ENCODE measurements around the gene SSPN. TPM values are rescaled to one million over a fixed set of nuclear protein-coding genes. Genes with fewer than 3 reads are reported as not detected.
A peak's percentile ranks its signal among the peaks of the same experiment; 100 is the strongest.

Gene SSPN
- total and polyA plus RNA-seq, 9 of the 15 experiments (the other 6 are each of a cell fraction or from before 2014, with no cell fraction given) = 0.40 TPM; not detected in 8

GRCh38 chr12:26298785-26299621 is 103.6 kb downstream of the SSPN start (continued):
- TF ChIP-seq PRDM10 (IDR thresholded peaks at IDR 0.05; ENCODE audit: partially characterized antibody) (peak; percentile 85), ARID1B (IDR thresholded peaks at IDR 0.05) (peak; percentile 46; the same call in 1 of the 2 replicates), ZFX (CRISPR knock-in tag; IDR thresholded peaks at IDR 0.05) (peak; percentile 42), ZNF395 (CRISPR knock-in tag; IDR thresholded peaks at IDR 0.05) (peak; percentile 42; the same call in 1 of the 2 replicates), C11orf30 (IDR thresholded peaks at IDR 0.05; ENCODE audit: low read depth) (peak; percentile 37; the same call in 1 of the 2 replicates), JUN (IDR thresholded peaks at IDR 0.05; ENCODE audit: borderline replicate concordance, low read depth, low read length) (peak; percentile 70), JUN (CRISPR knock-in tag; IDR thresholded peaks at IDR 0.05; ENCODE audit: borderline replicate concordance) (no peak), BRF1 (IDR thresholded peaks at IDR 0.05; ENCODE audit: borderline replicate concordance, extremely low read depth, insufficient read length) (no peak), LCOR (CRISPR knock-in tag; IDR thresholded peaks at IDR 0.05) (0 out of 2 replicates have a peak, but pooled peaks have one; percentile 35), ATF7 (IDR thresholded peaks at IDR 0.05) (peak; percentile 74; the same call in 1 of the 2 replicates), BACH1 (tag; IDR thresholded peaks at IDR 0.05) (peak; percentile 71; the same call in 1 of the 2 replicates), MAZ (CRISPR knock-in tag; conservative IDR thresholded peaks at IDR 0.05 in 1 of 2, IDR thresholded peaks at IDR 0.05 in 1 of 2) (peak in 1 of 2 experiments; percentile 4; a peak in 1 of 4 replicates), NR2C2 (CRISPR knock-in tag; IDR thresholded peaks at IDR 0.05) (no peak), NR2C2 (tag; IDR thresholded peaks at IDR 0.05) (peak; percentile 63), DPF2 (IDR thresholded peaks at IDR 0.05) (peak; percentile 50; the same call in 1 of the 2 replicates), MYNN (IDR thresholded peaks at IDR 0.05) (no peak), MYNN (CRISPR knock-in tag; IDR thresholded peaks at IDR 0.05) (no peak), RBM15 (IDR thresholded peaks at IDR 0.05; ENCODE audit: insufficient read depth, low read length) (no peak), GTF2A2 (tag; IDR thresholded peaks at IDR 0.05) (no peak), KAT2B (IDR thresholded peaks at IDR 0.05; ENCODE audit: low read depth, low read length) (no peak)
- TF ChIP-seq, protein P1, sequence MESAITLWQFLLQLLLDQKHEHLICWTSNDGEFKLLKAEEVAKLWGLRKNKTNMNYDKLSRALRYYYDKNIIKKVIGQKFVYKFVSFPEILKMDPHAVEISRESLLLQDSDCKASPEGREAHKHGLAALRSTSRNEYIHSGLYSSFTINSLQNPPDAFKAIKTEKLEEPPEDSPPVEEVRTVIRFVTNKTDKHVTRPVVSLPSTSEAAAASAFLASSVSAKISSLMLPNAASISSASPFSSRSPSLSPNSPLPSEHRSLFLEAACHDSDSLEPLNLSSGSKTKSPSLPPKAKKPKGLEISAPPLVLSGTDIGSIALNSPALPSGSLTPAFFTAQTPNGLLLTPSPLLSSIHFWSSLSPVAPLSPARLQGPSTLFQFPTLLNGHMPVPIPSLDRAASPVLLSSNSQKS (CRISPR knock-in tag; IDR thresholded peaks at IDR 0.05) = no peak

Data from K562 (cell line).